ENCODE measurements around the gene PLXNA4.

Gene PLXNA4

DNA sequence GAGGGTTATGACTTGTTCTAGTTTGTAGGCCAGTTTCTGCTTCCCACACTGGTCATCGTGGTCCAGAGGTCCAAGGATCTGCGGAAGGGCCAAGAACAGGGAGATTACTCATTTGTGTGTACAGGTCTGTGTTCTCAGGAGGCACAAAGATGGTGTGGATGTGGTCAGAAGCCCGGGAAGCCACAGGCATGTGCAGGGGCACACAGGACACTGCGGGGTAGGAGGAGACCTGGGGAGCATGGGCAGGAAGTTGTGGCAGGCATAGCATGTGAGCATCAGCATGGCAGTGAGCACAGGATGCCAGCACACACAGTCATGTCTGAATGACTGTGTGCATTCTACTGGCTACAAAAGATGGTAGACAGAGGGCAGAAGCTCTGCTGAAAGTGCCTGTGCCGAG is 445.8 kb downstream of the PLXNA4 start:
- Histone ChIP-seq H3K9ac (ENCODE audit: low read length) (no peak overlapping the region), H2AFZ (ENCODE audit: low read depth, low read length) (no peak overlapping the region), H4K91ac (ENCODE audit: low read length) (no peak overlapping the region), H3K27me3 (ENCODE audit: control insufficient read depth in 1 of 2, insufficient read depth in 1 of 2, low read length in 2 of 2) (peaks cover 0 to under 1% of the 10 kb centered on the region in 2 experiments), H2BK12ac (ENCODE audit: low read length in 2 of 2) (no peak overlapping the region), H3K4me3 (ENCODE audit: insufficient read depth in 1 of 2, low read depth in 1 of 2, low read length in 2 of 2) (no peak overlapping the region), H3K27ac (ENCODE audit: low read length, poor library complexity, severe bottlenecking) (no peak overlapping the region), H3K36me3 (ENCODE audit: control insufficient read depth in 1 of 2, insufficient read depth in 2 of 2, low read depth in 1 of 2, low read length in 2 of 2) (peaks cover 0 to 58% of the 10 kb centered on the region in 2 experiments), H2BK120ac (ENCODE audit: low read depth, low read length) (no peak overlapping the region), H3K4ac (ENCODE audit: low read depth in 1 of 2, low read length in 2 of 2) (no peak overlapping the region), H3K4me2 (ENCODE audit: low read length, poor library complexity, severe bottlenecking) (no peak overlapping the region), H3K14ac (ENCODE audit: low read length in 2 of 2) (no peak overlapping the region), H3K18ac (ENCODE audit: low read depth in 1 of 2, low read length in 2 of 2) (no peak overlapping the region), H2AK5ac (ENCODE audit: low read length, severe bottlenecking) (no peak overlapping the region), H3K79me1 (replicated peaks; ENCODE audit: low read length, poor library complexity, severe bottlenecking) (no peaks in the 10 kb centered on the region), H3K9me3 (ENCODE audit: control insufficient read depth, low read length) (no peaks in the 10 kb centered on the region), H2BK5ac (ENCODE audit: low read depth, low read length, poor library complexity, severe bottlenecking) (no peak overlapping the region), H3K4me1 (ENCODE audit: control insufficient read depth, insufficient read depth, low read depth, low read length) (peaks cover 6% of the 10 kb centered on the region), H3K23ac (ENCODE audit: low read length in 2 of 2) (no peak overlapping the region), H2BK15ac (ENCODE audit: low read depth, poor library complexity, severe bottlenecking) (no peak overlapping the region), H4K8ac (ENCODE audit: low read length) (no peak overlapping the region)
- DNase-seq, result no peak
- 84% methylated on average over 5 of the region's 5 CpGs for WGBS

DNA sequence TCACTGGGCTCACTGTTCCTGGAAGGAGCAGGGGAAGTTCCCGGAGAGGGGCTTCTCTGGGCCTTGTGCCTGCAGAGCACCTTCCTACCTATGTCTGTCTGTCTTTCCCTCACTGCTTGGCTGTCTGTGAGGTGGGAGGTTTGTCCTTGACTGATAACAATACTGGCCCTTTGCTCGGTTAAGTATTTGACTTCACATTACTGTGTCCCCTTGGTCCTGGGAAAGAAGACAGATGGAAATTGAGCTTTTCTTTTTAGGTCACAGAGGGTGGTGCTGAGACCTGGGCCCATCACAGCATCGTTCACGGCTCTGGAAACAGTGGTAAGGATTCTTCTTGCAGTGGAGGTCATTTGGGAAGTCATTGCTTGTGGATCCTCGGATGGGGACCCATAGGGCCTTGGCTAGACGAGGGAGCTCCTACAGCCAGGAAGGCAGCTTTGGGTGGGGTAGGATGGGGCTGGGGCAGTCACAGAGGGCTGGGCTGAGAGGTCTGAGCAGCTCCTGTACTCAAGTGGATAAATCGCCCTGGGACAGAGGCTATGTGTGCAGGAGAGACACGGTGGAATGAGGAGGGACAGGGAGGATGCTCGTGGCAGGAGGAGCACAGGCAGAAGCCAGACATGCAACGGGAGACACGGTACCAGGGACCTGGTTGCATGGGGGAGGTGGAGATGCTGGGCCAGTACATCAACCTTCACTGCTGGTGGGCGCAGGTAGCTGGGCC is 450.2 kb downstream of the PLXNA4 start:
- Histone ChIP-seq H2AK5ac (ENCODE audit: low read length, severe bottlenecking) (no peak overlapping the region), H4K8ac (ENCODE audit: low read length) (no peak overlapping the region), H3K4me1 (ENCODE audit: control insufficient read depth, insufficient read depth, low read depth, low read length) (peaks cover 6% of the 10 kb centered on the region), H2BK12ac (ENCODE audit: low read length in 2 of 2) (no peak overlapping the region), H3K14ac (ENCODE audit: low read length in 2 of 2) (no peak overlapping the region), H4K91ac (ENCODE audit: low read length) (no peak overlapping the region), H3K4me3 (ENCODE audit: insufficient read depth in 1 of 2, low read depth in 1 of 2, low read length in 2 of 2) (no peak overlapping the region), H3K4me2 (ENCODE audit: low read length, poor library complexity, severe bottlenecking) (no peak overlapping the region), H3K27ac (ENCODE audit: low read length, poor library complexity, severe bottlenecking) (no peak overlapping the region), H3K27me3 (ENCODE audit: control insufficient read depth in 1 of 2, insufficient read depth in 1 of 2, low read length in 2 of 2) (peaks cover 0 to 14% of the 10 kb centered on the region in 2 experiments), H3K9me3 (ENCODE audit: control insufficient read depth, low read length) (no peaks in the 10 kb centered on the region), H3K9ac (ENCODE audit: low read length) (no peak overlapping the region), H2BK15ac (ENCODE audit: low read depth, poor library complexity, severe bottlenecking) (no peak overlapping the region), H3K4ac (ENCODE audit: low read depth in 1 of 2, low read length in 2 of 2) (no peak overlapping the region), H3K23ac (ENCODE audit: low read length in 2 of 2) (no peak overlapping the region), H3K18ac (ENCODE audit: low read depth in 1 of 2, low read length in 2 of 2) (no peak overlapping the region), H2AFZ (ENCODE audit: low read depth, low read length) (no peak overlapping the region), H3K36me3 (ENCODE audit: control insufficient read depth in 1 of 2, insufficient read depth in 2 of 2, low read depth in 1 of 2, low read length in 2 of 2) (peaks cover 0 to 27% of the 10 kb centered on the region in 2 experiments), H3K79me1 (replicated peaks; ENCODE audit: low read length, poor library complexity, severe bottlenecking) (no peaks in the 10 kb centered on the region), H2BK120ac (ENCODE audit: low read depth, low read length) (no peak overlapping the region), H2BK5ac (ENCODE audit: low read depth, low read length, poor library complexity, severe bottlenecking) (no peak overlapping the region)
- WGBS, result 83% methylated on average over 12 of the region's 12 CpGs
- no peak for DNase-seq

DNA sequence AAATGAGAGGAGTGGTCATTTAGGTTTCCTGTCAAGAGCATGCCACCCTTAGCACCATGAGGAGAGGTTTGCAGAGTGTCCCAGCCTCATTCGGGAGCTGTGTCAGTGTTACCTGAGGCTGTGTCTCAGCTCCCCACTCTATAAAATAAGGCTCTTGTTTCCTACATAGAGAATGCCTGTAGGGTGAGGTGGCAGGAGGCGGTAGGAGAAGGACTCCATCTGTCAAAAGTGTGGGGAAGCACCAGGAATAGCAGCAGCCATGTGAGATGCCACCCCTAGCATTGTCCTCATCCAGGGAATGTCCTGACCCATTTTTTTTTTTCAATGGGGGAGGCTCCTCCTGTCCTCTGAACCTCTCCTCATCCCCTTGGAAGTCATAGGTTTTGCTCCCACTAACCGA is 451.2 kb downstream of the PLXNA4 start:
- Histone ChIP-seq H2BK12ac (ENCODE audit: low read length in 2 of 2) (no peak overlapping the region), H4K91ac (ENCODE audit: low read length) (no peak overlapping the region), H3K79me1 (replicated peaks; ENCODE audit: low read length, poor library complexity, severe bottlenecking) (no peaks in the 10 kb centered on the region), H2BK5ac (ENCODE audit: low read depth, low read length, poor library complexity, severe bottlenecking) (no peak overlapping the region), H3K4me3 (ENCODE audit: insufficient read depth in 1 of 2, low read depth in 1 of 2, low read length in 2 of 2) (no peak overlapping the region), H2AK5ac (ENCODE audit: low read length, severe bottlenecking) (no peak overlapping the region), H3K4ac (ENCODE audit: low read depth in 1 of 2, low read length in 2 of 2) (no peak overlapping the region), H2AFZ (ENCODE audit: low read depth, low read length) (no peak overlapping the region), H2BK120ac (ENCODE audit: low read depth, low read length) (no peak overlapping the region), H3K4me1 (ENCODE audit: control insufficient read depth, insufficient read depth, low read depth, low read length) (no peaks in the 10 kb centered on the region), H3K14ac (ENCODE audit: low read length in 2 of 2) (no peak overlapping the region), H3K9me3 (ENCODE audit: control insufficient read depth, low read length) (no peaks in the 10 kb centered on the region), H3K4me2 (ENCODE audit: low read length, poor library complexity, severe bottlenecking) (no peak overlapping the region), H3K23ac (ENCODE audit: low read length in 2 of 2) (no peak overlapping the region), H3K18ac (ENCODE audit: low read depth in 1 of 2, low read length in 2 of 2) (no peak overlapping the region), H4K8ac (ENCODE audit: low read length) (no peak overlapping the region), H3K27ac (ENCODE audit: low read length, poor library complexity, severe bottlenecking) (no peak overlapping the region), H2BK15ac (ENCODE audit: low read depth, poor library complexity, severe bottlenecking) (no peak overlapping the region), H3K36me3 (ENCODE audit: control insufficient read depth in 1 of 2, insufficient read depth in 2 of 2, low read depth in 1 of 2, low read length in 2 of 2) (peaks cover 0 to 18% of the 10 kb centered on the region in 2 experiments), H3K27me3 (ENCODE audit: control insufficient read depth in 1 of 2, insufficient read depth in 1 of 2, low read length in 2 of 2) (peaks cover 0 to 14% of the 10 kb centered on the region in 2 experiments), H3K9ac (ENCODE audit: low read length) (no peak overlapping the region)
- WGBS, result 89% methylated on average over 3 of the region's 3 CpGs
- no peak for DNase-seq

DNA sequence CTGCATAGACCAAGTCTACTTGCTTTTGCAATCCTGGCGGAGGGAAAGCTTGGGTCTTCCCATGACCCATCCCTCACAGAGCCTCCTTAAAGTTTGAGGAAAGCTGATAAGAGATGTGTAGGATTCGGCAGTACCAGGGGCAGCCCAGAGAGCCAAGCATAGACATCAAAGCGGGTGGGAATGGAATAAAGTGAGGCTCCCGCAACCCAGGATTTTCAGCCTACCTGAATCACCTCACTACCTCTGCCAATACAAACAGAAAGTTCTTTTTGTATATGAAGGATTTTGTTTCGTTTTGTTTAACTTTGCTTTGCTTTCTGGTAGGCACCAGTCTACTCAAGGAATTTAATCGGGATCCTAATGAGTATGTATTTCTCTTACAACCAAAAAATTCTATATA is 451.7 kb downstream of the PLXNA4 start:
- Histone ChIP-seq H3K36me3 (ENCODE audit: control insufficient read depth in 1 of 2, insufficient read depth in 2 of 2, low read depth in 1 of 2, low read length in 2 of 2) (peaks cover 0 to 13% of the 10 kb centered on the region in 2 experiments), H3K4ac (ENCODE audit: low read depth in 1 of 2, low read length in 2 of 2) (no peak overlapping the region), H3K4me3 (ENCODE audit: insufficient read depth in 1 of 2, low read depth in 1 of 2, low read length in 2 of 2) (no peak overlapping the region), H2AK5ac (ENCODE audit: low read length, severe bottlenecking) (no peak overlapping the region), H3K9me3 (ENCODE audit: control insufficient read depth, low read length) (no peaks in the 10 kb centered on the region), H4K91ac (ENCODE audit: low read length) (no peak overlapping the region), H3K4me1 (ENCODE audit: control insufficient read depth, insufficient read depth, low read depth, low read length) (no peaks in the 10 kb centered on the region), H2BK15ac (ENCODE audit: low read depth, poor library complexity, severe bottlenecking) (no peak overlapping the region), H3K14ac (ENCODE audit: low read length in 2 of 2) (no peak overlapping the region), H3K4me2 (ENCODE audit: low read length, poor library complexity, severe bottlenecking) (no peak overlapping the region), H2BK5ac (ENCODE audit: low read depth, low read length, poor library complexity, severe bottlenecking) (no peak overlapping the region), H3K23ac (ENCODE audit: low read length in 2 of 2) (no peak overlapping the region), H2AFZ (ENCODE audit: low read depth, low read length) (no peak overlapping the region), H3K27me3 (ENCODE audit: control insufficient read depth in 1 of 2, insufficient read depth in 1 of 2, low read length in 2 of 2) (peaks cover 0 to 14% of the 10 kb centered on the region in 2 experiments), H4K8ac (ENCODE audit: low read length) (no peak overlapping the region), H2BK12ac (ENCODE audit: low read length in 2 of 2) (no peak overlapping the region), H2BK120ac (ENCODE audit: low read depth, low read length) (no peak overlapping the region), H3K27ac (ENCODE audit: low read length, poor library complexity, severe bottlenecking) (no peak overlapping the region), H3K79me1 (replicated peaks; ENCODE audit: low read length, poor library complexity, severe bottlenecking) (no peaks in the 10 kb centered on the region), H3K18ac (ENCODE audit: low read depth in 1 of 2, low read length in 2 of 2) (no peak overlapping the region), H3K9ac (ENCODE audit: low read length) (no peak overlapping the region)
- 56% methylated on average over 1 of the region's 6 CpGs for WGBS
- no peak for DNase-seq
